ENCODE measurements around the gene SYCP1.
"Not testable (repeated sequence)": the region's sequence is repeated elsewhere in the genome, so short reads cannot be mapped to it uniquely, and the experiment has no call there.

The SYCP1 gene

GRCh38 chr1:114959423-114959822 lies 104.8 kb downstream of the SYCP1 start:
- DNase-seq (ENCODE audit: low read depth) = no peak

GRCh38 chr1:114976891-114977290 lies 122.2 kb downstream of the SYCP1 start:
- no peak for DNase-seq (ENCODE audit: low read depth)

GRCh38 chr1:114979278-114979891 lies 124.7 kb downstream of the SYCP1 start:
- peak; percentile 65 for DNase-seq (ENCODE audit: low read depth)

- no peak for DNase-seq (ENCODE audit: low read depth)
These were observed 127.6 kb downstream of the SYCP1 start for GRCh38 chr1:114982251-114982650.

- DNase-seq (ENCODE audit: low read depth) = no peak
These were observed 131.6 kb downstream of the SYCP1 start for GRCh38 chr1:114986286-114986685.

GRCh38 chr1:114988095-114988494 lies 133.4 kb downstream of the SYCP1 start:
- no peak for DNase-seq (ENCODE audit: low read depth)

GRCh38 chr1:114997510-114998289 lies 143.0 kb downstream of the SYCP1 start:
- no peak for DNase-seq (ENCODE audit: low read depth)

GRCh38 chr1:115006191-115006590 lies 151.5 kb downstream of the SYCP1 start:
- DNase-seq (ENCODE audit: low read depth) = no peak

GRCh38 chr1:115012006-115012405 lies 157.3 kb downstream of the SYCP1 start:
- no peak for DNase-seq (ENCODE audit: low read depth)

GRCh38 chr1:115012434-115012833 lies 157.8 kb downstream of the SYCP1 start:
- no peak for DNase-seq (ENCODE audit: low read depth)

GRCh38 chr1:115013792-115014191 lies 159.1 kb downstream of the SYCP1 start:
- no peak for DNase-seq (ENCODE audit: low read depth)

- DNase-seq (ENCODE audit: low read depth) = not testable (repeated sequence)
These were observed 164.9 kb downstream of the SYCP1 start for GRCh38 chr1:115019549-115019948.

- DNase-seq (ENCODE audit: low read depth) = no peak
These were observed 166.5 kb downstream of the SYCP1 start for GRCh38 chr1:115021145-115021544.

GRCh38 chr1:115023593-115023992 lies 168.9 kb downstream of the SYCP1 start:
- no peak for DNase-seq (ENCODE audit: low read depth)

GRCh38 chr1:115029526-115029925 lies 174.9 kb downstream of the SYCP1 start, which contains the start of gene TSHB:
TSHB (plus strand) TSS chr1:115029826; CDS start chr1:115033363, 3,537 bp downstream.
- DNase-seq (ENCODE audit: low read depth) = no peak

- DNase-seq (ENCODE audit: low read depth) = no peak
These were observed 176.9 kb downstream of the SYCP1 start for GRCh38 chr1:115031595-115031994.

- DNase-seq (ENCODE audit: low read depth) = no peak
These were observed 181.0 kb downstream of the SYCP1 start for GRCh38 chr1:115035652-115036051.

- no peak for DNase-seq (ENCODE audit: low read depth)
These were observed 182.3 kb downstream of the SYCP1 start for GRCh38 chr1:115036814-115037507.

- no peak for DNase-seq (ENCODE audit: low read depth)
These were observed 185.8 kb downstream of the SYCP1 start for GRCh38 chr1:115040501-115040900.

- no peak for DNase-seq (ENCODE audit: low read depth)
These were observed 187.0 kb downstream of the SYCP1 start for GRCh38 chr1:115041654-115042053.

Data from stimulated activated CD8-positive, alpha-beta memory T cell treated with anti-CD3 and anti-CD28 coated beads, Interleukin-15, amount 100 ng/mL, for 1 hour (primary cell).